GM19468 (cell line): ENCODE results near the gene MYZAP.

Experiments
- ATAC-seq: cut with Tn5 transposase; IDR thresholded peaks from one replicate; pipeline ENCODE4 v1.9.1; 2021; ENCODE audit warnings: mild to moderate bottlenecking, moderate library complexity, moderate number of reproducible peaks; ENCODE audit not compliant: unreplicated experiment; ENCODE audit errors: extremely low read depth

Gene MYZAP

GRCh38 chr15:57685306-57686095 lies 93.8 kb downstream of the MYZAP start:
- no peak for ATAC-seq

- ATAC-seq: no peak
Observed at GRCh38 chr15:57686657-57687056, 95.0 kb downstream of the MYZAP start.

- ATAC-seq: no peak
Observed at GRCh38 chr15:57690341-57690966, 98.8 kb downstream of the MYZAP start.

- no peak for ATAC-seq
Observed at GRCh38 chr15:57691082-57691481, 99.4 kb downstream of the MYZAP start.

GRCh38 chr15:57692709-57693108 lies 101.0 kb downstream of the MYZAP start:
- ATAC-seq: no peak

GRCh38 chr15:57694279-57694678 lies 102.6 kb downstream of the MYZAP start:
- ATAC-seq: no peak

GRCh38 chr15:57696146-57696545 lies 104.4 kb downstream of the MYZAP start:
- no peak for ATAC-seq

GRCh38 chr15:57697588-57697987 lies 105.9 kb downstream of the MYZAP start:
- ATAC-seq: no peak

- ATAC-seq: no peak
Observed at GRCh38 chr15:57698243-57698642, 106.5 kb downstream of the MYZAP start.

- ATAC-seq: no peak
Observed at GRCh38 chr15:57698991-57699390, 107.3 kb downstream of the MYZAP start.

- ATAC-seq: no peak
Observed at GRCh38 chr15:57703387-57703786, 111.7 kb downstream of the MYZAP start.

- no peak for ATAC-seq
Observed at GRCh38 chr15:57704441-57704840, 112.7 kb downstream of the MYZAP start.

- ATAC-seq: no peak
Observed at GRCh38 chr15:57705746-57706404, 114.2 kb downstream of the MYZAP start.

GRCh38 chr15:57706405-57707209 lies 114.9 kb downstream of the MYZAP start, which contains the start of gene POLR2M:
Gene POLR2M (plus strand): TSS chr15:57706714. CDS start chr15:57706843, 129 bp downstream.
- ATAC-seq: peak; percentile 92

- no peak for ATAC-seq
Observed at GRCh38 chr15:57708047-57708446, 116.3 kb downstream of the MYZAP start.

GRCh38 chr15:57718309-57718708 lies 126.6 kb downstream of the MYZAP start:
- ATAC-seq: no peak

- no peak for ATAC-seq
Observed at GRCh38 chr15:57720867-57721266, 129.2 kb downstream of the MYZAP start.

GRCh38 chr15:57726411-57726810 lies 134.7 kb downstream of the MYZAP start:
- no peak for ATAC-seq

GRCh38 chr15:57727031-57727430 lies 135.3 kb downstream of the MYZAP start:
- no peak for ATAC-seq

- ATAC-seq: no peak
Observed at GRCh38 chr15:57728436-57728835, 136.7 kb downstream of the MYZAP start.
